KBM-7 (cell line): Measurements from ENCODE around the gene TBC1D14.

ENCODE experiments used
- DNase-seq: peaks from one replicate; pipeline ENCODE4 v3.0.0-alpha.2; 2015
- in situ Hi-C: fragments of 300-500 bp; cut with MboI; formaldehyde crosslinking; loops from 2 replicates; pipeline ENCODE4 v1.14.3; 2020; ENCODE audit warnings: low sequenced_read_pairs, low pct_unique_long_range_greater_than_20kb, mixed read lengths

The TBC1D14 gene

GRCh38 chr4:7055111-7055989 is 145.7 kb downstream of the TBC1D14 start:
- no peak for DNase-seq
- in situ Hi-C loops, result no loop called here

GRCh38 chr4:7055990-7056325 is 146.3 kb downstream of the TBC1D14 start:
- in situ Hi-C loops, result no loop called here
- no peak for DNase-seq

GRCh38 chr4:7058792-7059191 is 149.2 kb downstream of the TBC1D14 start:
- in situ Hi-C loops, result no loop called here
- no peak for DNase-seq

- DNase-seq, result no peak
- in situ Hi-C loops, result no loop called here
These were observed 150.0 kb downstream of the TBC1D14 start for GRCh38 chr4:7059662-7060061.

- DNase-seq, result no peak
- in situ Hi-C loops, result no loop called here
These were observed 150.9 kb downstream of the TBC1D14 start for GRCh38 chr4:7060346-7061150.

GRCh38 chr4:7061815-7062214 is 152.2 kb downstream of the TBC1D14 start:
- no peak for DNase-seq
- in situ Hi-C loops, result no loop called here

GRCh38 chr4:7062816-7063215 is 153.2 kb downstream of the TBC1D14 start:
- in situ Hi-C loops, result no loop called here
- DNase-seq, result no peak

- DNase-seq, result no peak
- in situ Hi-C loops, result no loop called here
These were observed 153.7 kb downstream of the TBC1D14 start for GRCh38 chr4:7063362-7063761.

GRCh38 chr4:7066006-7066405 is 156.4 kb downstream of the TBC1D14 start:
- in situ Hi-C loops, result no loop called here
- no peak for DNase-seq

- no peak for DNase-seq
- in situ Hi-C loops, result no loop called here
These were observed 156.9 kb downstream of the TBC1D14 start for GRCh38 chr4:7066493-7066892.

GRCh38 chr4:7067126-7067451 is 157.5 kb downstream of the TBC1D14 start:
- peak; percentile 47 for DNase-seq
- in situ Hi-C loops, result no loop called here

GRCh38 chr4:7067452-7068278 is 158.0 kb downstream of the TBC1D14 start, which contains the start of gene GRPEL1:
TSS of gene GRPEL1 (minus strand) at chr4:7068064. CDS start at chr4:7068032, 32 bp downstream.
- in situ Hi-C loops, result no loop called here
- peak; percentile 100 for DNase-seq

- no peak for DNase-seq
- in situ Hi-C loops, result no loop called here
These were observed 158.7 kb downstream of the TBC1D14 start for GRCh38 chr4:7068279-7068842.

GRCh38 chr4:7068883-7069282 is 159.3 kb downstream of the TBC1D14 start:
- in situ Hi-C loops, result no loop called here
- no peak for DNase-seq

- peak; percentile 79 for DNase-seq
- in situ Hi-C loops, result no loop called here
These were observed 161.3 kb downstream of the TBC1D14 start for GRCh38 chr4:7070729-7071511.

- DNase-seq, result no peak
- in situ Hi-C loops, result no loop called here
These were observed 163.4 kb downstream of the TBC1D14 start for GRCh38 chr4:7073059-7073458.

GRCh38 chr4:7073526-7074390 is 164.1 kb downstream of the TBC1D14 start:
- peak; percentile 56 for DNase-seq
- in situ Hi-C loops, result no loop called here

- in situ Hi-C loops, result no loop called here
- DNase-seq, result no peak
These were observed 164.8 kb downstream of the TBC1D14 start for GRCh38 chr4:7074426-7074825.
